HEK293 (cell line): Measurements from ENCODE around the gene ALS2CL.

Experiments
- CTCF ChIA-PET: fragments of 350-600 bp; formaldehyde crosslinking; extraction: SDS; loops from one replicate; lab custom pipeline; 2021; ENCODE audit warnings: antibody characterized with exemption; lab: Yijun Ruan, JAX
- POLR2A ChIA-PET: fragments of 300-600 bp; formaldehyde crosslinking; extraction: SDS; loops from one replicate; lab custom pipeline; 2020; ENCODE audit warnings: antibody characterized with exemption, inconsistent platforms; lab: Yijun Ruan, JAX
- H3K27ac ChIP-seq: fragments of 200-500 bp; sonication (Bioruptor generic); 2 replicates; pipeline ENCODE4 v1.5.1; 2014; ENCODE audit warnings: low read depth, low read length, control low read depth, inconsistent platforms; ENCODE audit errors: extremely low read depth
- H3K36me3 ChIP-seq, 2 experiments: fragments of 200-500 bp in 1 of 2; sonication (Bioruptor generic) in 1 of 2; 1 replicate in 1 of 2; 2 replicates in 1 of 2; pipeline ENCODE4 v1.5.1; 2014 to 2017; ENCODE audit warnings: inconsistent platforms in 2 of 2, low read length in 2 of 2; ENCODE audit not compliant: control insufficient read depth in 2 of 2, insufficient read depth in 1 of 2
- H3K4me1 ChIP-seq: fragments of 200-500 bp; sonication (Bioruptor generic); 2 replicates; pipeline ENCODE4 v1.5.1; 2014; ENCODE audit warnings: mild to moderate bottlenecking, low read length, inconsistent platforms; ENCODE audit not compliant: control insufficient read depth, insufficient read depth
- H3K4me3 ChIP-seq: 2 replicates; pipeline ENCODE4 v1.5.1; 2011; ENCODE audit warnings: low read depth, mild to moderate bottlenecking, control low read depth, low read length, moderate library complexity
- H3K9me3 ChIP-seq: fragments of 200-500 bp; sonication (Bioruptor generic); 2 replicates; pipeline ENCODE4 v1.5.1; 2014; ENCODE audit warnings: low read depth, low read length, inconsistent platforms; ENCODE audit not compliant: control insufficient read depth, insufficient read depth
- SP2 ChIP-seq: fragments of 450-650 bp; formaldehyde crosslinking; IDR thresholded peaks from 2 replicates; pipeline ENCODE4 v1.5.1; 2016; ENCODE audit warnings: missing biosample characterization, missing genetic modification characterization
- ZFHX2 ChIP-seq: fragments of 450-650 bp; formaldehyde crosslinking; conservative IDR thresholded peaks from 2 replicates; pipeline ENCODE4 v1.5.1; 2016; ENCODE audit warnings: missing biosample characterization, missing genetic modification characterization
- ZIC2 ChIP-seq: fragments of 450-650 bp; formaldehyde crosslinking; IDR thresholded peaks from 2 replicates; pipeline ENCODE4 v1.5.1; 2016; ENCODE audit warnings: missing biosample characterization, missing genetic modification characterization
- ZNF16 ChIP-seq: fragments of 450-650 bp; formaldehyde crosslinking; IDR thresholded peaks from 2 replicates; pipeline ENCODE4 v1.5.1; 2016; ENCODE audit warnings: low read depth, missing biosample characterization, missing genetic modification characterization
- ZNF324 ChIP-seq: fragments of 450-650 bp; formaldehyde crosslinking; IDR thresholded peaks from 2 replicates; pipeline ENCODE4 v1.5.1; 2016; ENCODE audit warnings: missing biosample characterization, missing genetic modification characterization
- ZNF350 ChIP-seq: fragments of 450-650 bp; formaldehyde crosslinking; IDR thresholded peaks from 2 replicates; pipeline ENCODE4 v1.5.0; 2017; ENCODE audit warnings: missing biosample characterization, mild to moderate bottlenecking, missing genetic modification characterization
- ZNF391 ChIP-seq: fragments of 450-650 bp; formaldehyde crosslinking; IDR thresholded peaks from 2 replicates; pipeline ENCODE4 v1.5.1; 2016; ENCODE audit warnings: low read depth, missing biosample characterization, missing genetic modification characterization, borderline replicate concordance
- ZNF416 ChIP-seq: fragments of 450-650 bp; formaldehyde crosslinking; IDR thresholded peaks from 2 replicates; pipeline ENCODE4 v1.5.1; 2016; ENCODE audit warnings: missing biosample characterization, missing genetic modification characterization
- ZNF433 ChIP-seq: fragments of 450-650 bp; formaldehyde crosslinking; IDR thresholded peaks from 2 replicates; pipeline ENCODE4 v1.5.1; 2016; ENCODE audit warnings: missing biosample characterization, missing genetic modification characterization, low read depth
- ZNF48 ChIP-seq: fragments of 450-650 bp; formaldehyde crosslinking; IDR thresholded peaks from 2 replicates; pipeline ENCODE4 v1.5.1; 2016; ENCODE audit warnings: missing biosample characterization, missing genetic modification characterization
- ZNF514 ChIP-seq: fragments of 450-650 bp; formaldehyde crosslinking; IDR thresholded peaks from 2 replicates; pipeline ENCODE4 v1.5.1; 2016; ENCODE audit warnings: missing biosample characterization, missing genetic modification characterization
- ZNF549 ChIP-seq: fragments of 450-650 bp; IDR thresholded peaks from 2 replicates; pipeline ENCODE4 v1.5.1; 2018; ENCODE audit warnings: missing biosample characterization, missing genetic modification characterization, mild to moderate bottlenecking, inconsistent platforms, moderate library complexity
- ZNF561 ChIP-seq: fragments of 450-650 bp; IDR thresholded peaks from 2 replicates; pipeline ENCODE4 v1.5.1; 2018; ENCODE audit warnings: missing biosample characterization, missing genetic modification characterization, borderline replicate concordance
- ZNF596 ChIP-seq: fragments of 450-650 bp; IDR thresholded peaks from 2 replicates; pipeline ENCODE4 v1.5.0; 2018; ENCODE audit warnings: missing biosample characterization, mild to moderate bottlenecking, missing genetic modification characterization, moderate library complexity
- ZNF629 ChIP-seq: fragments of 450-650 bp; formaldehyde crosslinking; IDR thresholded peaks from 2 replicates; pipeline ENCODE4 v1.5.1; 2017; ENCODE audit warnings: missing biosample characterization, missing genetic modification characterization
- ZNF747 ChIP-seq: fragments of 450-650 bp; formaldehyde crosslinking; IDR thresholded peaks from 2 replicates; pipeline ENCODE4 v1.5.1; 2016; ENCODE audit warnings: missing biosample characterization, missing genetic modification characterization
- ZNF830 ChIP-seq: fragments of 450-650 bp; IDR thresholded peaks from 2 replicates; pipeline ENCODE4 v1.5.0; 2018; ENCODE audit warnings: missing biosample characterization, missing genetic modification characterization, low read depth, mild to moderate bottlenecking, moderate library complexity
- TF ChIP-seq, protein P1 (sequence below): fragments of 450-650 bp; formaldehyde crosslinking; IDR thresholded peaks from 2 replicates; pipeline ENCODE4 v1.5.1; 2016; ENCODE audit warnings: missing biosample characterization, missing genetic modification characterization, low read depth
- TF ChIP-seq, protein P2 (sequence below): fragments of 450-650 bp; formaldehyde crosslinking; conservative IDR thresholded peaks from 2 replicates; pipeline ENCODE4 v1.5.1; 2016; ENCODE audit warnings: low read depth, missing biosample characterization, missing genetic modification characterization
- TF ChIP-seq, protein P3 (sequence below): fragments of 450-650 bp; formaldehyde crosslinking; optimal IDR thresholded peaks from 2 replicates; pipeline ENCODE3; 2016; ENCODE audit warnings: missing biosample characterization, mild to moderate bottlenecking, missing genetic modification characterization
- TF ChIP-seq, protein P4 (sequence below): fragments of 450-650 bp; formaldehyde crosslinking; IDR thresholded peaks from 2 replicates; pipeline ENCODE4 v1.5.1; 2016; ENCODE audit warnings: missing biosample characterization, missing genetic modification characterization, low read depth
- TF ChIP-seq, protein P5 (sequence below): fragments of 450-650 bp; formaldehyde crosslinking; IDR thresholded peaks from 2 replicates; pipeline ENCODE4 v1.5.1; 2016; ENCODE audit warnings: missing biosample characterization, missing genetic modification characterization
- TF ChIP-seq, protein P6 (sequence below): fragments of 450-650 bp; formaldehyde crosslinking; IDR thresholded peaks from 2 replicates; pipeline ENCODE4 v1.5.1; 2016; ENCODE audit warnings: missing biosample characterization, missing genetic modification characterization

Gene ALS2CL

DNA sequence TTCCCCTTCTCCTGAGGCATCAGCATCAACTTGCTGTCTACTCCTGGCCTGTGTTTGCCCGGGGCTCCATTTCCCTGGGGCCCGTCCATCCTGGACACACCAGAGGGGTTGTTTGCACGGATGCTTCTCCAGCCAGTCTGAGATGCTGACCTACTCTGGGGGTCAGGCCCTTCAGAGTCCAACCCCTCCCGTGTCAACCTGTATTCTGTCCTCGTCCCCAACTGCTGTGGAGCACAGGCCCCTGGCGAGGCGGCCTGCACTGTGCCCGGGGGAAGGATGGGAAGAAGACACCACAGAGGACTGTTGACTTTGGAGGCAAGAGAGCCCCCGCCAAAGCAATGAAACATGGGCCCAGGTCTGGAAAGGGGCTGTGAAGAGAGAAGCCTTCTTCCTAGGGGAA lies 25.8 kb downstream of the ALS2CL start:
- no peak overlapping the region for H3K4me3 ChIP-seq
- no peaks in the 10 kb centered on the region for H3K9me3 ChIP-seq
- TF ChIP-seq, protein P1, sequence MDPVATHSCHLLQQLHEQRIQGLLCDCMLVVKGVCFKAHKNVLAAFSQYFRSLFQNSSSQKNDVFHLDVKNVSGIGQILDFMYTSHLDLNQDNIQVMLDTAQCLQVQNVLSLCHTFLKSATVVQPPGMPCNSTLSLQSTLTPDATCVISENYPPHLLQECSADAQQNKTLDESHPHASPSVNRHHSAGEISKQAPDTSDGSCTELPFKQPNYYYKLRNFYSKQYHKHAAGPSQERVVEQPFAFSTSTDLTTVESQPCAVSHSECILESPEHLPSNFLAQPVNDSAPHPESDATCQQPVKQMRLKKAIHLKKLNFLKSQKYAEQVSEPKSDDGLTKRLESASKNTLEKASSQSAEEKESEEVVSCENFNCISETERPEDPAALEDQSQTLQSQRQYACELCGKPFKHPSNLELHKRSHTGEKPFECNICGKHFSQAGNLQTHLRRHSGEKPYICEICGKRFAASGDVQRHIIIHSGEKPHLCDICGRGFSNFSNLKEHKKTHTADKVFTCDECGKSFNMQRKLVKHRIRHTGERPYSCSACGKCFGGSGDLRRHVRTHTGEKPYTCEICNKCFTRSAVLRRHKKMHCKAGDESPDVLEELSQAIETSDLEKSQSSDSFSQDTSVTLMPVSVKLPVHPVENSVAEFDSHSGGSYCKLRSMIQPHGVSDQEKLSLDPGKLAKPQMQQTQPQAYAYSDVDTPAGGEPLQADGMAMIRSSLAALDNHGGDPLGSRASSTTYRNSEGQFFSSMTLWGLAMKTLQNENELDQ (tag by site-specific recombination): no peak
- TF ChIP-seq, protein P2, sequence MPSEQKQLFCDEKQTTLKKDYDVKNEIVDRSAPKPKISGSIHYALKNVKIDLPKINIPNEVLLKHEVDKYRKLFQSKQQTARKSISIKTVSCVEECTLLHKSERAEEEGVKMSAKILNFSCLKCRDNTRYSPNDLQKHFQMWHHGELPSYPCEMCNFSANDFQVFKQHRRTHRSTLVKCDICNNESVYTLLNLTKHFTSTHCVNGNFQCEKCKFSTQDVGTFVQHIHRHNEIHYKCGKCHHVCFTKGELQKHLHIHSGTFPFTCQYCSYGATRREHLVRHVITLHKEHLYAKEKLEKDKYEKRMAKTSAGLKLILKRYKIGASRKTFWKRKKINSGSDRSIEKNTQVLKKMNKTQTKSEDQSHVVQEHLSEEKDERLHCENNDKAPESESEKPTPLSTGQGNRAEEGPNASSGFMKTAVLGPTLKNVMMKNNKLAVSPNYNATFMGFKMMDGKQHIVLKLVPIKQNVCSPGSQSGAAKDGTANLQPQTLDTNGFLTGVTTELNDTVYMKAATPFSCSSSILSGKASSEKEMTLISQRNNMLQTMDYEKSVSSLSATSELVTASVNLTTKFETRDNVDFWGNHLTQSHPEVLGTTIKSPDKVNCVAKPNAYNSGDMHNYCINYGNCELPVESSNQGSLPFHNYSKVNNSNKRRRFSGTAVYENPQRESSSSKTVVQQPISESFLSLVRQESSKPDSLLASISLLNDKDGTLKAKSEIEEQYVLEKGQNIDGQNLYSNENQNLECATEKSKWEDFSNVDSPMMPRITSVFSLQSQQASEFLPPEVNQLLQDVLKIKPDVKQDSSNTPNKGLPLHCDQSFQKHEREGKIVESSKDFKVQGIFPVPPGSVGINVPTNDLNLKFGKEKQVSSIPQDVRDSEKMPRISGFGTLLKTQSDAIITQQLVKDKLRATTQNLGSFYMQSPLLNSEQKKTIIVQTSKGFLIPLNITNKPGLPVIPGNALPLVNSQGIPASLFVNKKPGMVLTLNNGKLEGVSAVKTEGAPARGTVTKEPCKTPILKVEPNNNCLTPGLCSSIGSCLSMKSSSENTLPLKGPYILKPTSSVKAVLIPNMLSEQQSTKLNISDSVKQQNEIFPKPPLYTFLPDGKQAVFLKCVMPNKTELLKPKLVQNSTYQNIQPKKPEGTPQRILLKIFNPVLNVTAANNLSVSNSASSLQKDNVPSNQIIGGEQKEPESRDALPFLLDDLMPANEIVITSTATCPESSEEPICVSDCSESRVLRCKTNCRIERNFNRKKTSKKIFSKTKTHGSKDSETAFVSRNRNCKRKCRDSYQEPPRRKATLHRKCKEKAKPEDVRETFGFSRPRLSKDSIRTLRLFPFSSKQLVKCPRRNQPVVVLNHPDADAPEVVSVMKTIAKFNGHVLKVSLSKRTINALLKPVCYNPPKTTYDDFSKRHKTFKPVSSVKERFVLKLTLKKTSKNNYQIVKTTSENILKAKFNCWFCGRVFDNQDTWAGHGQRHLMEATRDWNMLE (tag by site-specific recombination): no peak
- TF ChIP-seq ZNF391 (tag by site-specific recombination) (no peak), ZNF747 (no peak), ZNF561 (tag by site-specific recombination) (no peak), SP2 (no peak), ZNF433 (no peak), ZNF596 (tag by site-specific recombination) (no peak), ZNF629 (tag by site-specific recombination) (no peak), ZNF350 (tag by site-specific recombination) (no peak), ZNF416 (no peak), ZFHX2 (tag by site-specific recombination) (no peak), ZNF549 (no peak), ZNF48 (tag by site-specific recombination) (no peak), ZNF324 (tag by site-specific recombination) (no peak), ZNF514 (tag by site-specific recombination) (no peak)
- TF ChIP-seq, protein P3, sequence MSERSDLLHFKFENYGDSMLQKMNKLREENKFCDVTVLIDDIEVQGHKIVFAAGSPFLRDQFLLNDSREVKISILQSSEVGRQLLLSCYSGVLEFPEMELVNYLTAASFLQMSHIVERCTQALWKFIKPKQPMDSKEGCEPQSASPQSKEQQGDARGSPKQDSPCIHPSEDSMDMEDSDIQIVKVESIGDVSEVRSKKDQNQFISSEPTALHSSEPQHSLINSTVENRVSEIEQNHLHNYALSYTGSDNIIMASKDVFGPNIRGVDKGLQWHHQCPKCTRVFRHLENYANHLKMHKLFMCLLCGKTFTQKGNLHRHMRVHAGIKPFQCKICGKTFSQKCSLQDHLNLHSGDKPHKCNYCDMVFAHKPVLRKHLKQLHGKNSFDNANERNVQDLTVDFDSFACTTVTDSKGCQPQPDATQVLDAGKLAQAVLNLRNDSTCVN (tag by site-specific recombination): no peak
- TF ChIP-seq, all 188 proteins: peak for 0

DNA sequence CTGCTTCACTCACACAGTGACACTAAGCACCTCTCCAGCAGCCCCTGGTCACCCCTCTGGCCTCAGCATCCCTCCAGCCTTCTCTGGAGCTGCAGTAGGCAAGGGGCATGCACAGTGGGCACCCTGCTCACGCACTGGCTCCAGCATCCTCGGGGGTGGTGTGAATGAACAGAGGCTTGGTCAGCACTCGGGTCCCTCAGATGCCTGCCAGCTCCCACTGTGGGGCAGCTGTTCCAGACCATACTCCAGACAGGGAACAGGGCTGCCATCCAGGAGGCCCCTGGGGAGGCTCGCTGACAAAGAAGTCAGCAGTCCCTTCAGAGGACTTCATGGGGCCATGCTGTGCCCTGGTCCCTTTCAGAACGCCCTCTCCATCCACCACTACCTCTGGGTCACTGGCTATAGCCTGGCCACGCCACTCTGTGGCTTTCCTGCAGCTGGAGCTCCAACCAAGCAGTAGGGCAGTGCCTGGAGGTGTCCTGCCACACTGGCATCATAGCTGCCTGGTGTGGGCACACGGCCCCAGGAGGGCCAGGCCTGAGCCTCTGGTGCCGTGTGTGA lies 26.3 kb downstream of the ALS2CL start:
- CTCF ChIA-PET: interaction anchor here (0.7 kb wide), 1 partner anchor 277 kb away, joined by 3 read pairs; no protein-coding TSS in a partner anchor
- Histone ChIP-seq H3K9me3 (no peaks in the 10 kb centered on the region), H3K4me1 (no peaks in the 10 kb centered on the region; the same call in 1 of the 2 replicates), H3K36me3 (no peaks in the 10 kb centered on the region), H3K4me3 (no peak overlapping the region), H3K27ac (no peak overlapping the region)
- POLR2A ChIA-PET: no interaction called here
- TF ChIP-seq, protein P4, sequence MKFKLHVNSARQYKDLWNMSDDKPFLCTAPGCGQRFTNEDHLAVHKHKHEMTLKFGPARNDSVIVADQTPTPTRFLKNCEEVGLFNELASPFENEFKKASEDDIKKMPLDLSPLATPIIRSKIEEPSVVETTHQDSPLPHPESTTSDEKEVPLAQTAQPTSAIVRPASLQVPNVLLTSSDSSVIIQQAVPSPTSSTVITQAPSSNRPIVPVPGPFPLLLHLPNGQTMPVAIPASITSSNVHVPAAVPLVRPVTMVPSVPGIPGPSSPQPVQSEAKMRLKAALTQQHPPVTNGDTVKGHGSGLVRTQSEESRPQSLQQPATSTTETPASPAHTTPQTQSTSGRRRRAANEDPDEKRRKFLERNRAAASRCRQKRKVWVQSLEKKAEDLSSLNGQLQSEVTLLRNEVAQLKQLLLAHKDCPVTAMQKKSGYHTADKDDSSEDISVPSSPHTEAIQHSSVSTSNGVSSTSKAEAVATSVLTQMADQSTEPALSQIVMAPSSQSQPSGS (tag by site-specific recombination): no peak
- TF ChIP-seq ZNF16 (tag by site-specific recombination): no peak
- TF ChIP-seq, protein P5, sequence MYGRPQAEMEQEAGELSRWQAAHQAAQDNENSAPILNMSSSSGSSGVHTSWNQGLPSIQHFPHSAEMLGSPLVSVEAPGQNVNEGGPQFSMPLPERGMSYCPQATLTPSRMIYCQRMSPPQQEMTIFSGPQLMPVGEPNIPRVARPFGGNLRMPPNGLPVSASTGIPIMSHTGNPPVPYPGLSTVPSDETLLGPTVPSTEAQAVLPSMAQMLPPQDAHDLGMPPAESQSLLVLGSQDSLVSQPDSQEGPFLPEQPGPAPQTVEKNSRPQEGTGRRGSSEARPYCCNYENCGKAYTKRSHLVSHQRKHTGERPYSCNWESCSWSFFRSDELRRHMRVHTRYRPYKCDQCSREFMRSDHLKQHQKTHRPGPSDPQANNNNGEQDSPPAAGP: no peak
- TF ChIP-seq ZNF830 (tag by site-specific recombination): no peak
- TF ChIP-seq, protein P6, sequence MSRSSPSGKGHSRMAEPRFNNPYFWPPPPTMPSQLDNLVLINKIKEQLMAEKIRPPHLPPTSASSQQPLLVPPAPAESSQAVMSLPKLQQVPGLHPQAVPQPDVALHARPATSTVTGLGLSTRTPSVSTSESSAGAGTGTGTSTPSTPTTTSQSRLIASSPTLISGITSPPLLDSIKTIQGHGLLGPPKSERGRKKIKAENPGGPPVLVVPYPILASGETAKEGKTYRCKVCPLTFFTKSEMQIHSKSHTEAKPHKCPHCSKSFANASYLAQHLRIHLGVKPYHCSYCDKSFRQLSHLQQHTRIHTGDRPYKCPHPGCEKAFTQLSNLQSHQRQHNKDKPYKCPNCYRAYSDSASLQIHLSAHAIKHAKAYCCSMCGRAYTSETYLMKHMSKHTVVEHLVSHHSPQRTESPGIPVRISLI (tag by site-specific recombination): no peak
- TF ChIP-seq ZIC2 (tag by site-specific recombination): peak; percentile 29; the same call in 1 of the 2 replicates

More for the DNA sequence above, 25.8 kb downstream of the ALS2CL start:
- no peak overlapping the region for H3K27ac ChIP-seq
- ChIA-PET POLR2A (no interaction called here), CTCF (no interaction called here)
- H3K4me1 ChIP-seq: no peaks in the 10 kb centered on the region; the same call in 1 of the 2 replicates
- H3K36me3 ChIP-seq: no peaks in the 10 kb centered on the region
